ENCODE data around the gene ID4.

DNA sequence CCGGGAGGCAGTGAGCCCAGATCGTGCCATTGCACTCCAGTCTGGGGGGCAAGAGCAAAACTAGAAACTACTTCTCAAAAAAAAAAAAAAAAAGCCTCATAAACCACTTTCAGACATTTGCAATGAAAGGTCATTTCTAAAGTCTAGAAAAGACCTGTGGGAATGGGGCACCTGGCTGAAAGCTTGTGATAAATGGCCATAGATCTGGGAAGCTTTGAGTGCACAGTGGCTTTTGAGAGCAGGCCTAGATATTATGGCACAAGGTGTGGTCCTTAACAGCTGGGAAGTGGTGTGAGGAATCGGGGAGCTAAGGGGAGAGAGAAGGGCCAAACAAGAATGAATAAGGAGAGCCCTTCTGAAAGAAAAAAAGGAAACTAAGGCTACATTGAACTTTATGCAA, 33.2 kb downstream of the ID4 start:
- TF ChIP-seq, protein P1, sequence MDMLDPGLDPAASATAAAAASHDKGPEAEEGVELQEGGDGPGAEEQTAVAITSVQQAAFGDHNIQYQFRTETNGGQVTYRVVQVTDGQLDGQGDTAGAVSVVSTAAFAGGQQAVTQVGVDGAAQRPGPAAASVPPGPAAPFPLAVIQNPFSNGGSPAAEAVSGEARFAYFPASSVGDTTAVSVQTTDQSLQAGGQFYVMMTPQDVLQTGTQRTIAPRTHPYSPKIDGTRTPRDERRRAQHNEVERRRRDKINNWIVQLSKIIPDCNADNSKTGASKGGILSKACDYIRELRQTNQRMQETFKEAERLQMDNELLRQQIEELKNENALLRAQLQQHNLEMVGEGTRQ (IDR thresholded peaks at IDR 0.05; ENCODE audit: low read depth, low read length), result no peak
- TF ChIP-seq, protein P2, sequence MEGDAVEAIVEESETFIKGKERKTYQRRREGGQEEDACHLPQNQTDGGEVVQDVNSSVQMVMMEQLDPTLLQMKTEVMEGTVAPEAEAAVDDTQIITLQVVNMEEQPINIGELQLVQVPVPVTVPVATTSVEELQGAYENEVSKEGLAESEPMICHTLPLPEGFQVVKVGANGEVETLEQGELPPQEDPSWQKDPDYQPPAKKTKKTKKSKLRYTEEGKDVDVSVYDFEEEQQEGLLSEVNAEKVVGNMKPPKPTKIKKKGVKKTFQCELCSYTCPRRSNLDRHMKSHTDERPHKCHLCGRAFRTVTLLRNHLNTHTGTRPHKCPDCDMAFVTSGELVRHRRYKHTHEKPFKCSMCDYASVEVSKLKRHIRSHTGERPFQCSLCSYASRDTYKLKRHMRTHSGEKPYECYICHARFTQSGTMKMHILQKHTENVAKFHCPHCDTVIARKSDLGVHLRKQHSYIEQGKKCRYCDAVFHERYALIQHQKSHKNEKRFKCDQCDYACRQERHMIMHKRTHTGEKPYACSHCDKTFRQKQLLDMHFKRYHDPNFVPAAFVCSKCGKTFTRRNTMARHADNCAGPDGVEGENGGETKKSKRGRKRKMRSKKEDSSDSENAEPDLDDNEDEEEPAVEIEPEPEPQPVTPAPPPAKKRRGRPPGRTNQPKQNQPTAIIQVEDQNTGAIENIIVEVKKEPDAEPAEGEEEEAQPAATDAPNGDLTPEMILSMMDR (conservative IDR thresholded peaks at IDR 0.05; ENCODE audit: low read depth, low read length), result no peak
- no peak for TF ChIP-seq NFE2L2 (IDR thresholded peaks at IDR 0.05; ENCODE audit: low read depth, low read length)
